Islet precursor cell (in vitro differentiated cells): Measurements from ENCODE around the gene ALKBH4.

ENCODE experiments used
- DNase-seq: peaks from one replicate; pipeline ENCODE4 v3.0.0-alpha.2; 2018

ALKBH4 gene

GRCh38 chr7:102453319-102453718, 11.3 kb downstream of the ALKBH4 start:
- DNase-seq, result no peak

- no peak for DNase-seq
Measured at GRCh38 chr7:102452451-102452850, 12.2 kb downstream of the ALKBH4 start.

- peak; percentile 87 for DNase-seq
Measured at GRCh38 chr7:102451371-102452054, 13.2 kb downstream of the ALKBH4 start.

- peak; percentile 43 for DNase-seq
Measured at GRCh38 chr7:102450242-102450641, 14.4 kb downstream of the ALKBH4 start.

GRCh38 chr7:102449136-102449535, 15.5 kb downstream of the ALKBH4 start:
- DNase-seq, result no peak

GRCh38 chr7:102447311-102447710, 17.4 kb downstream of the ALKBH4 start:
- peak; percentile 48 for DNase-seq

GRCh38 chr7:102446387-102447156, 18.1 kb downstream of the ALKBH4 start:
- DNase-seq, result peak; percentile 47

- DNase-seq, result no peak
Measured at GRCh38 chr7:102445674-102446071, 19.0 kb downstream of the ALKBH4 start.

- DNase-seq, result no peak
Measured at GRCh38 chr7:102444961-102445673, 19.5 kb downstream of the ALKBH4 start.

GRCh38 chr7:102439963-102440795, 24.5 kb downstream of the ALKBH4 start:
- peak; percentile 96 for DNase-seq

- DNase-seq, result no peak
Measured at GRCh38 chr7:102436118-102436517, 28.5 kb downstream of the ALKBH4 start.

GRCh38 chr7:102434039-102434486, 30.6 kb downstream of the ALKBH4 start:
- DNase-seq, result no peak

- peak; percentile 86 for DNase-seq
Measured at GRCh38 chr7:102433219-102434038, 31.2 kb downstream of the ALKBH4 start, which contains the start of gene ORAI2. Gene ORAI2 (plus strand): TSS chr7:102433575. CDS start chr7:102438957, 5,382 bp downstream.

GRCh38 chr7:102432442-102433218, 32.0 kb downstream of the ALKBH4 start:
- peak; percentile 65 for DNase-seq

- DNase-seq, result peak; percentile 89
Measured at GRCh38 chr7:102431617-102432298, 32.9 kb downstream of the ALKBH4 start.

GRCh38 chr7:102429141-102429899, 35.3 kb downstream of the ALKBH4 start:
- DNase-seq, result no peak

GRCh38 chr7:102427019-102427405, 37.7 kb downstream of the ALKBH4 start:
- no peak for DNase-seq

GRCh38 chr7:102426268-102427018, 38.2 kb downstream of the ALKBH4 start:
- no peak for DNase-seq
